ENCODE data around the gene GPR55.

- TF ChIP-seq CTCF (IDR thresholded peaks at IDR 0.05; ENCODE audit: poor library complexity, severe bottlenecking) = no peak
- TF ChIP-seq EZH2 (IDR thresholded peaks at IDR 0.05; ENCODE audit: borderline replicate concordance, insufficient read depth, low read length, poor library complexity, severe bottlenecking) = no peak
- no peak for TF ChIP-seq MXI1 (conservative IDR thresholded peaks at IDR 0.05; ENCODE audit: poor library complexity, severe bottlenecking)
- TF ChIP-seq TAF1 (IDR thresholded peaks at IDR 0.05; ENCODE audit: low read depth) = no peak
- TF ChIP-seq REST (IDR thresholded peaks at IDR 0.05; ENCODE audit: borderline replicate concordance) = no peak
- TF ChIP-seq RAD21 (conservative IDR thresholded peaks at IDR 0.05) = no peak
- no peak for TF ChIP-seq EP300 (conservative IDR thresholded peaks at IDR 0.05; ENCODE audit: poor library complexity, severe bottlenecking)
- TF ChIP-seq POLR2AphosphoS5 (IDR thresholded peaks at IDR 0.05) = no peak
- no peak for TF ChIP-seq SMC3 (conservative IDR thresholded peaks at IDR 0.05; ENCODE audit: poor library complexity)
Observed at GRCh38 chr2:230866756-230867523, 58.1 kb downstream of the GPR55 start.

Data from neural cell (in vitro differentiated cells).